Right ventricle myocardium inferior (tissue), 1 donor: ENCODE measurements around the gene OR56B1. TPM values are rescaled to one million over a fixed set of nuclear protein-coding genes. Genes with fewer than 3 reads are reported as not detected.
A peak's percentile ranks its signal among the peaks of the same experiment; 100 is the strongest.
"Not testable (repeated sequence)": the region's sequence is repeated elsewhere in the genome, so short reads cannot be mapped to it uniquely, and the experiment has no call there.

Source experiments
- ATAC-seq: fragments of 200-7000 bp; cut with Tn5 transposase; one replicate; pipeline ENCODE4 v1.9.1; 2020; ENCODE audit warnings: mild to moderate bottlenecking, moderate library complexity
- DNase-seq: peaks from one replicate; pipeline ENCODE4 v3.0.0; 2021; ENCODE audit errors: missing footprints
- intact Hi-C: fragments of 100-400 bp; cut with DNase I; formaldehyde crosslinking; loops from one replicate; pipeline ENCODE4 v1.11.0; 2022
- long read RNA-seq: library from polyadenylated mRNA; unstranded; transcript quantifications from one replicate; pipeline ENCODE4 v2.0.0, GENCODE V29; 2021
- total RNA-seq: library from RNA; stranded (reverse); fragmentation: NEBNext Ultra II Directional; extraction: Animal tissue kit (Norgen Biotek cat#: 25700); gene quantifications from one replicate; pipeline ENCODE4 v1.2.1, GENCODE V29; 2021
- donor health status: DM: no; HTN: yes; CAD: no; lungs with severe emphysema.

The OR56B1 gene, protein sequence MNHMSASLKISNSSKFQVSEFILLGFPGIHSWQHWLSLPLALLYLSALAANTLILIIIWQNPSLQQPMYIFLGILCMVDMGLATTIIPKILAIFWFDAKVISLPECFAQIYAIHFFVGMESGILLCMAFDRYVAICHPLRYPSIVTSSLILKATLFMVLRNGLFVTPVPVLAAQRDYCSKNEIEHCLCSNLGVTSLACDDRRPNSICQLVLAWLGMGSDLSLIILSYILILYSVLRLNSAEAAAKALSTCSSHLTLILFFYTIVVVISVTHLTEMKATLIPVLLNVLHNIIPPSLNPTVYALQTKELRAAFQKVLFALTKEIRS
- total RNA-seq = not detected
- long read RNA-seq = 0 reads

DNA sequence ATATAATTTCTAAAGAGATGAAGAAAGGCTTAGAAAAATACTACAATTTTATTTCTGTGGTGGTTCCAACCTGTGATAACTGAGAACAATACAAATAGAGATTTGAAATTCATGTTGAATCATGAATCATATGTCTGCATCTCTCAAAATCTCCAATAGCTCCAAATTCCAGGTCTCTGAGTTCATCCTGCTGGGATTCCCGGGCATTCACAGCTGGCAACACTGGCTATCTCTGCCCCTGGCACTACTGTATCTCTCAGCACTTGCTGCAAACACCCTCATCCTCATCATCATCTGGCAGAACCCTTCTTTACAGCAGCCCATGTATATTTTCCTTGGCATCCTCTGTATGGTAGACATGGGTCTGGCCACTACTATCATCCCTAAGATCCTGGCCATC, at the start of gene OR56B1:
Gene OR56B1 (plus strand): TSS at position 53 of the 400 bp plus-strand sequence. CDS start 69 bp downstream, at position 122.
- ATAC-seq = no peak
- intact Hi-C loops = no loop called here
- DNase-seq = no peak

DNA sequence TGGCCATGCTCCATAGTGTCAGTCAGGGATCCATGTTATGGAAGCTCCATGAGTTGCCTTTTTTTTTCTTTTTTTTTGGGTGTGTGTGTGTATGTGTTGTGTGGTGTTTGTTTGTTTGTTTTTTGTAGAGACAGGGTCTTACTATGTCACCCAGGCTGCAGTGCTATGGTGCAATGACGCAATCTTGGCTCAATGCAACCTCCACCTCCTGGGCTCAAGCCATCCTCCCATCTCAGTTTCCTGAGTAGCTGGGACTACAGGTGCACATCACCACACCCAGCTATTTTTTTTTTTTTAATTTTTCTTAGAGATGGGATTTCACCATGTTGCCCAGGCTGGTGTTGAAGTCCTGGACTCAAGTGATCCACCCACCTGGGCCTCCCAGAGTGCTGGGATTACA, 47.8 kb upstream of the OR56B1 start:
- ATAC-seq = no peak
- DNase-seq = no peak
- intact Hi-C loops = no loop called here

DNA sequence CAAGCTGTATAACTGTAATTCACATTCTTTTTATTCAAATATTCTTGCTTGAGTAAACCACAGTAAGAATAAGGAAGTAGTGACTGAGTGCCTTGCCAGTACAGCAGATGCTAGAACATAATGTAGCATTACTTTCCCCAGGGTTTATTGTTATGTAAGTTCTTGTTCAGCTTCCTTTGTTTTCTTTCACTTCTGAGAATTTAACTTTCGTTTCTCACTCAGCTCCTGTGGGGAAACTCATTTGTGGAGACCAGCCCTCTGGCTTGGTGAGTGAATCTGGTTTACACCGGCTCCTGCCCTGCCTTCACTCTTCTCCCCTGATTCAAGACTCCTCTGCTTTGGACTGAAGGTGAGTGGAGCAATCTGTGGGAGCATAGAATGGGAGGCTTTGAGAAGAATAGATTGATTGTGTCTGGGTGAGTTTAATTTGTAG, 46.7 kb upstream of the OR56B1 start, which contains the start of gene TRIM22:
Gene TRIM22 (plus strand): TSS at position 240 of the 433 bp plus-strand sequence. CDS start 6,443 bp downstream, outside the sequence.
- intact Hi-C loops = no loop called here
- DNase-seq (no peak), ATAC-seq (peak; percentile 76)

DNA sequence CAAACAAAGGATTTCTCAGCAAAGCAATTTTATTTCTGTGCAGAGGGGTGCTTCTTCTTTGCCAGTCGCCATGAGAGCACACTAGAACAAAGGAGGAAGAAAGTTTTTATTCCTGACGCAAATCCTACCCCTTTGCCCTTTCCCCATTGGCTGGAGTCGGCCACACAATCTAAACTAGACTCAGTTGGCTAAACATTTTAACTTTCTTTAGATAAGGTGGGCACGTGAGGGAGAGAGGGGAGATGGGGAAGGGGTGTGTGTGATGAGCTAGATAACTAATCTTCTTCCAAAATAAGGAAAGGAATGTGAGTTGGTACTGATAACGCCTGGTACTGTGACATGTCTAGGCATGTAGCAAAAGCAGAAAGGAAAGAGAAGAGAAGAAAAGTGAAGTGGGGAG, 46.0 kb upstream of the OR56B1 start:
- DNase-seq (no peak), ATAC-seq (peak; percentile 83)
- intact Hi-C loops = no loop called here

DNA sequence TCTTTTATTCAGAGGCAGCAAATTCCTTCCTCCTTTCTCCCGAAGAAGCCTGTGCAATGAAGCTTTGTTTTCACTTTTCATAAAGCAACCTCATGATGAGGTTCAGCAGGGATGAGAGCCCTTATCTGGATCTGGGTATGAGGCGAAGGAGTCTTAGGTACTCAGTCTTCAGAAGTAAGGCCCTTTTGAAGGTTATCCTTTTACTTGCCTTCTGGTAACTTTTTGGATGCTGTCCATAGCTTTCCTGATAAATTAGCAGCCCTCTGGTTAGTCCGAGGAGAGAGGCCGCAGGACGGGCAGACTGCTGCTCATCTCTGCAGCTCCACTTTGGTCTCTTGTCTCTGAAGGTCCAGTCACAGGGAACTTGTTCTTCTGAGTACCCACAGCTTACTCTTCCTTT, 45.5 kb upstream of the OR56B1 start:
- intact Hi-C loops = no loop called here
- DNase-seq (no peak), ATAC-seq (peak; percentile 26)

DNA sequence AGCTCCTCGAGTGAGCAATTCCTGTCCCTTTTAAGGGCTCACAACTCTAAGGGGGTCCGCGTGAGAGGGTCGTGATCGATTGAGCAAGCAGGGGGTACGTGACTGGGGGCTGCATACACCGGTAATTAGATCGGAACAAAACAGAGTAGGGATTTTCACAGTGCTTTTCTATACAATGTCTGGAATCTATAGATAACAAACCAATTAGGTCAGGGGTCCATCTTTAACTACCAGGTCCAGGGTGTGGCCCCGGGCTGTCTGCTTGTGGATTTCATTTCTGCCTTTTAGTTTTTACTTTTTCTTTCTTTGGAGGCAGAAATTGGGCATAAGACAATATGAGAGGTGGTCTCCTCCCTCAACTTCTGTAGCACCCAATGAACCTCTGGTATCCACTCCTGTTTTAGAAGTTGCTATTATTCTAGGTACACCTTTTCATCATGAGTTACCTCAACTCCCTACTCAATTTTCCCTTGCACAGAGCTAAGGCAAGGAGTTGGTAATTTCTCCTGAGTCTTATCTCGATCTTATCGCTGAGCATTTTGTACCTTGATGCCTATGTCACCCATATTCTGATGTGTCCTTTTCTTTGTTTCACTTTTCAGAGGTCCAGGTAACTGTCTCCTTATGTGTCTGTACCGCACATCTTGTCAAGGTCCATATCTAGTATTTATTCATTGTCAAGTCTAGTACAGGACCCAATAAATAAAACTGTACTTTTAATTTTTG, 44.8 kb upstream of the OR56B1 start:
- intact Hi-C loops, ATAC-seq, DNase-seq: not testable (repeated sequence)

DNA sequence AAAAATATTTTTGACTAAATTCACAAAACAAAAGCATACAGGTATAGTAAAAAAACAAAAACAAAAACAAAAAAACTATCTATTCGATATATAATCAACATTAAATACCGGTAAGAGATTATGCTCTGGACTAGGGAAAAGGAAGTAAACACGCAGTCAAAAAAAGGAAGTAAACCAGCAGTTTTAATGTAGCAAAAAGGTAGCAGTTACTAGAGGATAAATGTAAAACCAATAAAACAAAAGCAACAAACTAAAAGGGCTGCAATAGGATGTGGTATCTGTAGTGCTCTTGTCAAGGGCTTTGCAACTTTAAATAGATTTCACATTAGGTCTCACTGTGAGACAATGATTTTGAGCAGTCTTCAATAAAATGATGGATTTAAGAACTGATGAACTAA, 44.3 kb upstream of the OR56B1 start:
- ATAC-seq (no peak), DNase-seq (no peak)
- intact Hi-C loops = no loop called here

DNA sequence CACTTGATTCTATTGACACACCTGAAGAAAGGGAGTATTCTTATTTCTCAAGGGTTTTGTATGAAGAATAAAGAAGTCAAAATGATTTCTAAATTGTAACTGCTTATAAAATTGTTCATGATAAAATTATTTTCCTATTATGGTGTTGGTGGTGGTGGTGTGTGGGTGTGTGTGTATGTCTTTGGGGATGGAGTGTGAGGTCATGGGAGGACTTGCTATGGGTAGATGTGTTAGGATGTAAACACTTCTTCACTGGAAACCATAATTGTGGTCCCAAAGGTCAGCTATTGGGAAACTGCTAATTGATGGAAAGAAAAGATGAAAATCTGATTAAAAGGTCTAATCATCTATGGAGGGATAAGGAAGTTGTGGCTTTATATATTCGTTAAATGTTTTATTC, 41.6 kb upstream of the OR56B1 start:
- intact Hi-C loops = no loop called here
- ATAC-seq (no peak), DNase-seq (no peak)

DNA sequence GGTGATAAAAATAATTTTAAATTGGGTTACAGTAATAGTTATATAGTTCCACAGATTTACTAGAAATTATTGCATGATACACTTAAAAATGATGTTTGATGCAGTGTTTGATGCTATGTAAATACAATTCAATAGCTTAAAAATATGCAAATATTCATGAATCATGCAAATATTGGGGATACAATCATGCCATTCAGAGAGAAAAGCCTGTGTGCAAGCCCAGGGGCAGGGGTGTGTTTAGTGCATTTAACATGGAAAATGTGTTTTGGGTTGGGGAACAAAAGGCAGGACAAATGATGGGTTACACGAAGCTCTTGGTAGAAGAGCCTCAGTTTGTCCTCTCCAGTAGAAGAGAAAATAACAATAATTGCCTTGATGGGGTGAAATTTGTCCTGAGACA, 40.7 kb upstream of the OR56B1 start:
- DNase-seq (no peak), ATAC-seq (no peak)
- intact Hi-C loops = no loop called here

DNA sequence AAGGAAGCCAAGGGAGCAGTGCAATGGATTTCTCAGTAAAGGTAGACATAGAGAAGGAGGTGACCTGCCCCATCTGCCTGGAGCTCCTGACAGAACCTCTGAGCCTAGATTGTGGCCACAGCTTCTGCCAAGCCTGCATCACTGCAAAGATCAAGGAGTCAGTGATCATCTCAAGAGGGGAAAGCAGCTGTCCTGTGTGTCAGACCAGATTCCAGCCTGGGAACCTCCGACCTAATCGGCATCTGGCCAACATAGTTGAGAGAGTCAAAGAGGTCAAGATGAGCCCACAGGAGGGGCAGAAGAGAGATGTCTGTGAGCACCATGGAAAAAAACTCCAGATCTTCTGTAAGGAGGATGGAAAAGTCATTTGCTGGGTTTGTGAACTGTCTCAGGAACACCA, 40.0 kb upstream of the OR56B1 start:
- DNase-seq = no peak
- ATAC-seq = no peak
- intact Hi-C loops = no loop called here

DNA sequence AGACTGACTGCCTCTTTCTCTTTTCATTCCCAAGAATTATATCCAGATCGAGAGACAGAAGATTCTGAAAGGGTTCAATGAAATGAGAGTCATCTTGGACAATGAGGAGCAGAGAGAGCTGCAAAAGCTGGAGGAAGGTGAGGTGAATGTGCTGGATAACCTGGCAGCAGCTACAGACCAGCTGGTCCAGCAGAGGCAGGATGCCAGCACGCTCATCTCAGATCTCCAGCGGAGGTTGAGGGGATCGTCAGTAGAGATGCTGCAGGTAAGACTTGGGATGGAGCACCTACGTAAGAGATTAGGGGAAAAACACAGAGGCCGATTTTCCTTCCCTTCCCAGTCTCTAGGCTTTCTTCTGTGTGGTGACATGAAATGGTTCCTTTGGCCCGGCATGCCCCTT, 38.0 kb upstream of the OR56B1 start:
- DNase-seq (no peak), ATAC-seq (no peak)
- intact Hi-C loops = no loop called here

DNA sequence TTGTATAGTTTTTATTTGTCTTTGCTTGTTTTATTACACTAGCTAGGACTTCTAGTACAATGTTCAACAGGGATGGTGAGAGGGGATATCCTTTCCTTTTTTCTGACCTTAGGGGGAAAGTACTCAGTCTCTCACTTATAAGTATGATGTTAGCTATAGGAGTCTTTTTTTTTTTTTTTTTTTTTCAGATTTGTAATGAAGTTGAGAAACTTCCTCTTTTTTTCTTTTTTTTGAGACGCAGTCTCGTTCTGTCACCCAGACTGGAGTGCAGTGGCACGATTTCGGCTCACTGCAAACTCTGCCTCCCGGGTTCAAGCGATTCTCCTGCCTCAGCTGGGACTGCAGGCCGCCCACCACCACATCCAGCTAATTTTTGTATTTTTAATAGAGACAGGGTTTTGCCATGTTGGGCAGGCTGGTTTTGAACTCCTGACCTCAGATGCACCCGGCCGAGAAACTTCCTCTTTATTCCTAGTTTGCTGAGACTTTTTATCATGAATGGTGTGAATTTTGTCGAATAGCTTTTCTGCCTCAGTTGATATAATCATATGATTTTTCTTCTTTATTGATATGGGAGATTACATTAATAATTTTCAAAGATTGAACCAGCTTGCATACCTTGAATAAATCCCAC, 35.7 kb upstream of the OR56B1 start:
- intact Hi-C loops = no loop called here
- ATAC-seq (no peak), DNase-seq (no peak)

DNA sequence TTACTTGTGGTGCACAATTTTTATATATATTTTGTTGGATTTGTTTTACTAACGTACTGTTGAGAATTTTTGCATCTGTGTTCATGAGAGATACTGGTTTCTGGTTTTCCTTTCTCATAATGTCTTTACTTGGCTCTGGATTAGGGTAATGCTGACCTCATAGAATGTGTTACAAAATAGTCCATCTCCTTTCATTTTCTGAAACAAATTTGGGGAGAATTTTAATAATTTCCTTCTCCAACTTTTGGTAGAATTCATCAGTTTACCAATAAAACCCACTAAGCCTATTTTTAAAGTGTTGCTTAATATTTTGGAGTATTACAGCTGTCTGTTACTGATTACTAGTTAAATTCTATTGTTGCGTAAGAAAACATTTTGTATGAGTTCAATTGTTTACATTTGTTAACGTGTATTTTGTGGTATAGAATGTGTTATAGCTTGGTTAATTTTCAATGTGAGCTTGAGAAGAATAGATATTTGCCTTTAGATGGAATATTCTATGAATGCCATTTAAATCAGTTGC, 35.1 kb upstream of the OR56B1 start:
- DNase-seq (no peak), ATAC-seq (no peak)
- intact Hi-C loops = no loop called here

DNA sequence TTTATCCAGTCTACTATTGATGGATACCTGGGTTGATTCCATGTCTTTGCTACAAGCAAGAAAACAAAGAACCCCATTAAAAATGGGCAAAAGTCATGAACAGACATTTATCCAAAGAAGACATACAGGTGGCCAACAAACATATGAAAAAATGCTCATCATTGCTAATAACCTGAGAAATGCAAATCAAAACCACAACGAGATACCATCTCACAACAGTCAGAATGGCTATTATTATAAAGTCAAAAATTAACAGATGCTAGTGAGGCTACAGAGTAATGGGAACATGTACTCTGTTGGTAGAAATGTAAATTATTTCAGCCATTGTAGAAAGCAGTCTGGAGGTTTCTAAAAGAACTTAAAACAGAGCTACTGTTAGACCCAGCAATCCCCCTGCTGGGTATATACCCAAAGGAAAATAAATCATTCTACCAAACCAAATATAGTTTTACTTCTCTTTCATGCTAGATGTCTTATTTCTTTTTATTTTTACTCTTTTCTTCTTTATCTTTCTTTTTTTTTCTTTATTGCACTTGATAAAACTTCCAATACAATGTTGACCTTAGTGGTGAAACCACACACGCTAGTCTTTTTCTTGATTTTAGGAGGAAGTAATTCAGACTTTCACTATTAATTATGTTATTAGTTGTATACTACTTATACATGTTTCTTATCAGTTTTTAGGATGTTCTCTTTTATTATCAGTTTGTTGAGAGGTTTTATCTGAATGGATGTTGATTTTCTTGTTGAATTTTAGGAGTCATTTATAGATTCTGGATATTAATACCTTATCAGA, 32.3 kb upstream of the OR56B1 start:
- intact Hi-C loops = no loop called here
- no peak for DNase-seq
- no peak for ATAC-seq

DNA sequence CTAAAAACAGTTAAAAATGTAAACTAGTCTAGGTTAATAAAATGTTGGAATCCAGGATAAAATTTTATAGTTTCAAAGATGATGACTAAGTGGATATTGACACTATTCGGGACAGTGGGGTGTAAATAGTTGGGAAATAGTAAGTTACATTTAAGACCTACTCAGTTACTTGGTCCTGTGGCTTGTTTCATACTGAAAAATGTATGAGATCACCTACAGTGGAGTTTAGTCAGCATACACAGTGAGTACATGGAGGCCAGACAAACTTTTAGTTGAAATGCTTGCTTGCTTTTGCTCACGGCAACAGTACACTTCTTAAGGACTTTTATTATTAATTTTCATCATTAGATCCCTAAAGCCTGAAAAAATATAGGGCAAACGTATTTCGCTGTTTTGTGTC, 30.6 kb upstream of the OR56B1 start:
- intact Hi-C loops = no loop called here
- no peak for DNase-seq
- ATAC-seq = no peak

DNA sequence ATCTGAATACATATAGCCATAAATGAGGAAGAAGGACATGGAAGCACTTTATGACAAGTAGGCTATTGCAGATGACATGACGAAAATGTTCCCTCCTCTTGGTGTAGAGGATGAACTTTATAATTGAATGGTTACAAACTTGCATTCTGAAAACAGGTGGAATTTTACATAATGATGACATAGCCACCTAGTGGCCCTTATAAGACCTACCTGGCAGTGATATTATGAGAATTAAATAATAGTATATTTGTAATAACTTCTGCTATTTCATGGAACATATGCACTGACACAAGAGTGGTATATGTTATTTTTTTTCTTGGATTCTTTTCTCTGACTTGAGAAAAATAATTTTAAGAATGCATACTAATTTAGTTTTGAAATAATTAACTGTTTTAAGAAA, 23.7 kb upstream of the OR56B1 start:
- intact Hi-C loops = no loop called here
- DNase-seq (no peak), ATAC-seq (no peak)

DNA sequence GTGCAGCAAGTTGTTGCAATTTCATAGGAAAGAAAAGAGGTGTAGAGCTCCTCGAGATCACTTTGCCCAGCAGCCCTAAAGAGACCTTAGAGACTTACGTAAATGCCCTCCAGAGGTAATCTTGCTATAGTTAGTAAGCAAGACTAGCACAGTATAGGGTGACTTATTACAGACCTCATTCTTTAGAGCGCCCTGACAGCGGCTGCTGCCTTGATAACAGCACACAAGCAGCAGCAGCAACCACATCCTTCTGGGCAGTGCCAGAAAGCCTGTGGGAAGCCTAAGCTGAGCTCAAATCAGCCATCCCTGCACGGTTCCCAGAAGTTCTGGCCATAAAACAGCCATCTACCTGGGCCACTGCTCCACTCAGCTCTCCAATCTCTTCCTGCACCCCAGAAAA, 22.6 kb upstream of the OR56B1 start:
- intact Hi-C loops = no loop called here
- DNase-seq = no peak
- ATAC-seq = no peak

DNA sequence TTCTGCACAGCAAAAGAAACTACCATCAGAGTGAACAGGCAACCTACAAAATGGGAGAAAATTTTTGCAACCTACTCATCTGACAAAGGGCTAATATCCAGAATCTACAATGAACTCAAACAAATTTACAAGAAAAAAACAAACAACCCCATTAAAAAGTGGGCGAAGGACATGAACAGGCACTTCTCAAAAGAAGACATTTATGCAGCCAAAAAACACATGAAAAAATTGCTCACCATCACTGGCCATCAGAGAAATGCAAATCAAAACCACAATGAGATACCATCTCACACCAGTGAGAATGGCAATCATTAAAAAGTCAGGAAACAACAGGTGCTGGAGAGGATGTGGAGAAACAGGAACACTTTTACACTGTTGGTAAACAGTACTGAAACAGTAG, 19.7 kb upstream of the OR56B1 start:
- intact Hi-C loops, ATAC-seq, DNase-seq: not testable (repeated sequence)
